Activated CD4-positive, alpha-beta T cell treated with anti-CD3 and anti-CD28 coated beads for 1 hour (primary cell): ENCODE measurements around the gene RNU1-4.
"Not testable (repeated sequence)": the region's sequence is repeated elsewhere in the genome, so short reads cannot be mapped to it uniquely, and the experiment has no call there.

Source experiments
- DNase-seq: peaks from one replicate; pipeline ENCODE4 v3.0.0-alpha.2; 2020

Gene RNU1-4

DNA sequence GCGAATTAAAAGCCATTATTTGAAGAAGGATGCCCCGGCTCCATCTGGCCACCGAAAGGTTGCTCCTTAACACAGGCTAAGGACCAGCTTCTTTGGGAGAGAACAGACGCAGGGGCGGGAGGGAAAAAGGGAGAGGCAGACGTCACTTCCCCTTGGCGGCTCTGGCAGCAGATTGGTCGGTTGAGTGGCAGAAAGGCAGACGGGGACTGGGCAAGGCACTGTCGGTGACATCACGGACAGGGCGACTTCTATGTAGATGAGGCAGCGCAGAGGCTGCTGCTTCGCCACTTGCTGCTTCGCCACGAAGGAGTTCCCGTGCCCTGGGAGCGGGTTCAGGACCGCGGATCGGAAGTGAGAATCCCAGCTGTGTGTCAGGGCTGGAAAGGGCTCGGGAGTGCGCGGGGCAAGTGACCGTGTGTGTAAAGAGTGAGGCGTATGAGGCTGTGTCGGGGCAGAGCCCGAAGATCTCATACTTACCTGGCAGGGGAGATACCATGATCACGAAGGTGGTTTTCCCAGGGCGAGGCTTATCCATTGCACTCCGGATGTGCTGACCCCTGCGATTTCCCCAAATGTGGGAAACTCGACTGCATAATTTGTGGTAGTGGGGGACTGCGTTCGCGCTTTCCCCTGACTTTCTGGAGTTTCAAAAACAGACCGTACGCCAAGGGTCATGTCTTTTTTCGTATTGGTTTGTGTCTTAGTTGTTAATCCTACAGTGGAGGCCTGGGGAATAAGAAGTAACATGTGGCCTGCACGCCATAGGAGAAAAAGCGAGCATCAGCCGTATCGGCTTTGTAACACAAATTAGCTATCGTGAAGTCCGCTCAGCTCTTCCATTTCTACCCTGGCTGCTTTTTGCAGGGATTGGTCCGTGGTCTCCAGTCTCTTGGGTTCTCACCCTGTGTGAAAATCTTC is at the start of gene RNU1-4:
Gene RNU1-4, plus strand, starts transcription at position 470 of the 918 bp plus-strand sequence.
- DNase-seq, result not testable (repeated sequence)

GRCh38 chr1:16690971-16691682 is 49.2 kb upstream of the RNU1-4 start:
- not testable (repeated sequence) for DNase-seq

DNA sequence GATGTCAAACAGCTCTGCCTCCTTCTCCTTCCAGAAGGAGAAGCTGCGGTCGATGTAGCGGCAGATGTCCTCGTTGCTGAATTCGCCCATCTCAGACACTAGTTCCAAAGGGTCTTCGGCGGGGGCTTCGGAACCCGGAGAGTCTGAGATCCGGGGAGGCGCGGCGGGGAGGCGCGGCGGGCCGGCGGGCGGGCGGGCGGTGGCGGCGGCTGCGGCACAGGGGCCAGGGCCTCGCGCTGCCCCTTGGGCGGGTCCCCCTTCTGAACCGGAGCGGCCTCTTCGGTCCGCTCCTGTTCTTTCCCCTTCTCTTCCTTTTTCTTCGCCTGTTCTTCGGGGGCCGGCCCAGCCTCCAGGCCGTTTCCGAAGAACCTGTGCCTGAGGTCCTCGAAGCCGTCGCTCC is 48.0 kb upstream of the RNU1-4 start:
- DNase-seq, result not testable (repeated sequence)

DNA sequence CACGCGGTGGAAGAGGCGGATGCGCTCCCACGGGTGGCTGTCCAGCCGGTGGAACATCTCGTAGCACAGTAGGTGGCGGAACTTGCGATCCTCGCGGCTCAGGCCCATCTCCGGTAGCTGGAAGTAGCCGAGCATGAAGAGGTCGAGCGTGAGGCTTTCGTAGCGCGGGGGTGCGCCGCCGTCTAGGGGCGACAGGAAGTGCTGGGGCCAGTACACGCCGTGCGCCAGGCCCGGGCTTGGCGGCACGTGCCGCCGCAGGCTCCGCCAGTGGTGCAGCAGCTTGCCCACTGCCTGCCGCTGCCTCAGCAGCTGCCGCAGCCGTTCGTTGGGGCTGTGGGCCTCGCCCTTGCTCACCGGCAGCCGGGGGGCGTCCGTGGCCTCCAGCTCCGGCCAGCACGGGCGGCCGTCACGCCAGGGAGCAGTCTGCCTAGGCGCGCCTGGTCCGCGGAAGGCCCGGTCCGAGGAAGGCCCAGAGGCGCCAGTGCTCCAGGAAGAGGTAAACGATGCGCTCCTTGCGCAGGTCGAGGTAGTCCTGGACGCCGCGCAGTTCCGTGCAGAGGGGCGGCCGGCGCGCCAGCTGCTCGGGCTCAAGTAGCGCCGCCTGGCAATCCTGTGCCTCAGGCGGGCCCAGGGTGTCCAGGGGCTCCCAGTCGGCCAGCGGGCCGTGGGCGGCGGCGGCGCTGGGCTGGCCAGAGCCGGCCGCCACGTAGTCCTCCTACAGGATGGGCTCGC is 47.4 kb upstream of the RNU1-4 start:
- DNase-seq, result not testable (repeated sequence)

- DNase-seq, result not testable (repeated sequence)
These were observed 46.6 kb upstream of the RNU1-4 start for GRCh38 chr1:16693449-16694307.

GRCh38 chr1:16694308-16694702 is 46.0 kb upstream of the RNU1-4 start:
- DNase-seq, result not testable (repeated sequence)

GRCh38 chr1:16696507-16697150 is 43.7 kb upstream of the RNU1-4 start:
- DNase-seq, result not testable (repeated sequence)

GRCh38 chr1:16697152-16697551 is 43.2 kb upstream of the RNU1-4 start:
- not testable (repeated sequence) for DNase-seq

DNA sequence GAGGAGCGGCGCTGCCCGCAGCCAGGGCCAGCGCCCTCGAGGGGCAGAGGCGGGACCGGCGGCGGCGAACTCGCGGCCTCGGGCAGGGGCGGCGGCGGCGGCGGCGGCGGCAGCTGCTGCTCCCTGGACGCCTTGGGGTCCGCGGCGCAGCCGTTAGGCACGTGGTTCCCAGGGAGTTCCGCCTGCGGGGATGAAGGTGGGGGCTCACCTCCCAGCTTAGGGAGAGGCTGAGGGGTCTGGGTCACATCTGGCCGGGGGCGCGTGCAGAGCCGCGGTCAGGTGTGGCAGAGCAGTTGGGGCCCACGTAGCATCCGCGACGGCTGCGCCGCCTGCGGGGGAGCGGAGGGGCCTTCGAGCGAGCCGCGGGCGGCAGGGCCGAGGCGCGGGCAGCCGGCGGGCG is 40.9 kb upstream of the RNU1-4 start:
- DNase-seq, result not testable (repeated sequence)

DNA sequence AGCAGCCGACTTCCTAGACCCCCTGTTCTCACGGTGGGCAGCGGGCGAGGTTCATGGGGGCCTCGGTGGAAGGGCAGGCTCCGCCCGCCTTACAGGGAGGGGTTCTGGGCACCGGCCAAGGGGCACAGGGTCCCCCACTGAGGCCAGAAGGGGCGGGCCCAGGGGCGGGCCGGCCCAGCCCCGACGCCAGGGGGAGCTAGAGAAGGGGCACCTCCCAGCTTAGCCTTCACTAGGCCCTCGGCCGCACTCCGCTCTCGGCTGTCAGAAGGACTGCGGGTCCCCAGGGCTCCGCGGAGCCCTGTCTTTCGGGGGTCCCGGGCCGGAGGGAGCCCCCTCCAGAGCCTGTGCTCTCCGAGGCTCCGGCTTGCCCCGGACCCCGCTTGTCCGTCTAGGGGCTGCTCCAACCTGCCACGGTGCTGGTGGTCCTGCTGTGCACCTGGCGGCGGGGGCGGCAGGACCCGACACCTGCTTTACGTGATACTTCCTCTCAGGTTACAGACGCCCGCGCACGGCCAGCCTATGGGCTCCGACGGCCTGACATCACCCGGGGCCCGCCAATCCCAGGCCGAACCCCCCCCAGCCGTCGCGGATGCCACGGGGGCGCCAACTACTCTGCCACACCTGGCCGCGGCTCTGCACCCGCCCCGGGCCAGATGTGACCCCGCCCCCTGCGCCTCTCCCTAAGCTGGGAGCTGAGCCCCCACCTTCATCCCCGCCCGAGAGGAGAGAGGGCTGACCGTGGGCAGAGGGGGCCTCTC is 40.0 kb upstream of the RNU1-4 start:
- not testable (repeated sequence) for DNase-seq

DNA sequence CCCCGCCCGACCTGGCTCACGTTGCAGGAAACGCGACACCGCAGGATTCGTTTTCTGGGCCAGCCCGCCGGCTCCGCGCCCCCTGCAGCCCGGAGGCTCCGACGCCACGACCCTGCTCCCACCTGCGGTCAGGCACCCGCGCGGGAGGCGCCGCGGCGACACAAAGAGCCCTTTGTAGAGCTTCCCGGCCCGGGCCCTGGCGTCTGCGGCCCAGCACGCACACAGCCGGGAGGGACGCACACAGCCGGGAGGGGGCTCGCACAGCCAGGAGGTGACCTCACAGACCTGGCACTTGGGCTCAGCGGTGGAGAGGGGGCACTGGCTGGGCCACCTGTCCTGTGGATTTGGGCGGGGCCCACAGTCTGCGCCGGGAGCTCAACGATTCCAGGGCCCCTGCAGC is 39.1 kb upstream of the RNU1-4 start:
- DNase-seq, result not testable (repeated sequence)

DNA sequence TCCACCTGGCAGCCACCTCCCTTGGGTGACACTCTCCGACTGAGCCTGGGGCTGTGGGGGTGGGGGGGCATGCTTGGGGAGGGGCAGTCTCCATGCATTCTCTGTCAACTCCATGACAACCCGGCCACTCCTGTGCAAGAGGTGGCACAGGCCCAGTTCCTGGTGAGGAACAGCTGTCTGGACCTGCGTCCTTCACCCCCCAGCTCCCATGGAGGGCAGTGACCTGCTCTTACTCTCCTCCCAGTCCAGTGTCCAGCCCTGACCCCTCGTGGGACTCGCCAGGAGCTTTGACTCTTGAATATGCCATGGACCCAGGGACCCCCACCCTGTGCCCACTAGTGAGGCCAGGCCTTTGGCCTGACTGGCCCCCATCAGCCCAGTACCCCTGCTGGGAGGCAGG is 38.0 kb upstream of the RNU1-4 start:
- DNase-seq, result not testable (repeated sequence)

GRCh38 chr1:16703141-16703540 is 37.2 kb upstream of the RNU1-4 start:
- not testable (repeated sequence) for DNase-seq

DNA sequence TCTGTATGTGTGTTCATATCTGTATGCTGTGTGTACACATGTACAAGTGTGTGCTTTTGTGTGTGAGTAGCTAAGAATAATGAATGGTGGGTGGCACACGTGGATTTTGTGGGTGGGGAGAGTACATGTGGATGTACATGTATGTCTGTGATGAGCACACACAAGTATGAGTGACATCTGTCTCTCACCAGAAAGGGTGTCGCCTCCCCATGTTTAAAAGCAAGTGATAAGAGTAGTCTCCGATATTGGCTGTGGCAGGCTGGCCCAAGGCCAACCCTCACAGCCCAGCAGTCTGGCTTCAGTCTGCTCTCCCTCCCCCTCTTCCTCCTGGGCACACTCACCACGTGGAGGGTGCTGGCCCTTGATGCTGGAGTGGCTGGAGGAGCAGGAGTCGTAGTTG is 36.7 kb upstream of the RNU1-4 start:
- not testable (repeated sequence) for DNase-seq

DNA sequence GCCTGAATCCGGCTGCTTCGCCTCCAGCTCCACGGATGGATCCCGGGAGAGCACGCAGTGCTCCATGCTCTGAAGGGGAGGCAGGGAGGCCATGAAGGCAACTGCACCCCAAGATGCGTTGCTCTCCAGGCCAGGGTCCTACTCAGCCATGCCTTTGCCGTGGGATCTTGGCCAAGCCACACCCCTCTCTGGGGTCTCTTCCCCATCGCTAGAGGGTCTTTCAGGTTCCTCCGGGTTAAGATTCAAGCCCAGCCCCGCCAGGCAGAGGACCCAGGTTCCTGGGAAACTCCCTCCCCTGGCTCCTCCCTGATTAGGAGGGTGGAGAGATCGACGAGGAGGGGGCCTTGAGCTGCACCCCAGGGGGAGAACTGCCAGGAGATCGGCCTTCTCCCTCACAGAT is 36.2 kb upstream of the RNU1-4 start:
- DNase-seq, result not testable (repeated sequence)

DNA sequence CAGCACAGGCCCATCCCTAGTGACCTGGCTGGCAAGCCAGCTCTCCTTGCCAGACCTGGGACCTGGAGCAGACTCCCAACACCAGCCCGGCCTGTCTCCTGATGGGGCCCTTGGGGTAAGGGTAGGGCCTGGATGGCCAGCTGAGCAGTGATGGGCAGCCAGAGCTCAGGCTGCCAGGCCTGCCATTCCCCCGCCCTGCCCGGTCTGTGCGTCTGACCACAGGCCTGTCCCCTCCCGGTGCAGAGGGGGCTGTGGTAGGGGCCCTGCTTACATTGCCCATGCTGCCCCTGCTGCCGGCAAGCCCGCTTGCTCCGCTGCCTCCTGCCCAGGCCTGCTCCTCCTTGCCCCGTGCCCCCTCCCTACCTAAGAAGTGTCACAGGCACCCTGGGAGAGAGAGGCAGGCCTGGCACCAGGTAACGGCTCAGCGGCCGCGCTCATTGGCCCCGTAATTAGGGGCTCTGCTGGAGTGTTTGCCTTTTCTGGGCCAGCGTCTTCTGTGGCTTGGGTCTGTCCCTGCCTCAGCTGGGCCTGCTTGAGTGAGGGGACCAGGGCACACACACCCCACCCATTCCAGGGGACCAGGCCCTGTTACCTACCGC is 35.7 kb upstream of the RNU1-4 start:
- not testable (repeated sequence) for DNase-seq

DNA sequence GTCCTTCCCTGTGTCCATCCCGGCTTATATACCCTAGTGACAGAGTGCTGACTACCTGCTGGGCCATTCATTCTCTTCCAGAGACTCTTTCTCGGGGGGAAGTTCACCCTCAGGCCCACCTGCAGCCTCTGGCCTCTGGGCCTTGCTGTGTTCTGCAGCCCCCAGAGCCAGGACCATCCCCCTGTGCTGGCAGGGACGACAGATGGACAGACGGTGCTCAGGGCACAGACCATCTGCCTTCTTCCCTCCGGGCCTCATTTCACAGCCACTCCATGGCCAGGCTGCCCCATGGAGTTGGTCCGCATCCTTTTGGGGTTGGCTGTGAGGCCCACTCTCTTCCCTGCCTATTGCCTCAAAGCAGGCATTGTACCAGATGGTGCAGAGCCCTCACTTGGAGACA is 34.0 kb upstream of the RNU1-4 start:
- not testable (repeated sequence) for DNase-seq

GRCh38 chr1:16707130-16708093 is 32.9 kb upstream of the RNU1-4 start:
- DNase-seq, result not testable (repeated sequence)

- DNase-seq, result not testable (repeated sequence)
These were observed 31.6 kb upstream of the RNU1-4 start for GRCh38 chr1:16708704-16709103.
